ENCODE data around the gene C1QTNF5. TPM values are rescaled to one million over a fixed set of nuclear protein-coding genes. Genes with fewer than 3 reads are reported as not detected.
A peak's percentile ranks its signal among the peaks of the same experiment; 100 is the strongest.

Gene C1QTNF5
- total RNA-seq, 4 donors from 2014 or later = 12.5 to 55.2 (median 34.1) TPM

DNA sequence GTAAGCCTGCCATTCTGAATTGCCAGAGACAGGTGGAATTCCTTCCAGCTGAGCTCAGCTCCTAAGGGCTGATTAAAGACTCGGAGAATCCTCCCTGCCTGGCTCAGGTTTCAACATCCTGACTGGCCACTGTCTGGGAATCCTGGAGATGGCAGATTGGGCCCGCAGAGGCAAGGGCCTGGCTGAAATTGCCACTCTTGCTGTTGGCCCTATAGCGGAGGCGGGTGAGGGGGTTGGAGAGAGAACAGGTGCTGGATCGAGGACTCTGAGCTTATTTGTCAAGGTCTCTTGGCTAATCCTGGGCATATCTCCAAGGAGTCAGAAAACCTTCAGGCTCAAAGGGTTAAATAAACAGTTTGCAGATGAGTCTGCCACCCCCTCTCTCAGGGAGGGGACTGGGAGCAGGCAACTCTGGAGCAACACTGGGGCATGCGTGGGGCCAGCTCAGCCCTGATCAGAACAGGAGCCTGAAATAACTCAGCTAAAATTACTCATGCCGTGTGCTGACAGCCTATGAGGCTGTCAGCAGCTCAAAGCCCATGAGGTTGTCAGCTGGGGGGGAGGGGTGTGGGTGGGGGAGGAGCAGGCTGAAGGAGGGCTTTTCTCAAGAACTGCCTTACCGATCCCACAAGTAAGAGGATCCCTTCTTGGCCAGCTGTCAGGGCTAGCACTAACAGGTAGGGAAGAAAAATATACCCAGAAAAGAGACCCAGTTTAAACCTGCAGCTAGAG lies 20.5 kb upstream of the C1QTNF5 start:
- Histone ChIP-seq H3K27me3 (peaks cover 0 to 4% of the 10 kb centered on the region in 2 donors), H3K4me3 (no peak overlapping the region), H3K4me1 (peaks cover 0 to 62% (median 17%) of the 10 kb centered on the region in 4 donors), H3K27ac (peak overlapping the region; percentile 51 to 89 (median 77)), H3K36me3 (peaks cover 0 to 29% (median 0%) of the 10 kb centered on the region in 3 donors), H3K9me3 (no peaks in the 10 kb centered on the region)
- TF ChIP-seq, protein P1, sequence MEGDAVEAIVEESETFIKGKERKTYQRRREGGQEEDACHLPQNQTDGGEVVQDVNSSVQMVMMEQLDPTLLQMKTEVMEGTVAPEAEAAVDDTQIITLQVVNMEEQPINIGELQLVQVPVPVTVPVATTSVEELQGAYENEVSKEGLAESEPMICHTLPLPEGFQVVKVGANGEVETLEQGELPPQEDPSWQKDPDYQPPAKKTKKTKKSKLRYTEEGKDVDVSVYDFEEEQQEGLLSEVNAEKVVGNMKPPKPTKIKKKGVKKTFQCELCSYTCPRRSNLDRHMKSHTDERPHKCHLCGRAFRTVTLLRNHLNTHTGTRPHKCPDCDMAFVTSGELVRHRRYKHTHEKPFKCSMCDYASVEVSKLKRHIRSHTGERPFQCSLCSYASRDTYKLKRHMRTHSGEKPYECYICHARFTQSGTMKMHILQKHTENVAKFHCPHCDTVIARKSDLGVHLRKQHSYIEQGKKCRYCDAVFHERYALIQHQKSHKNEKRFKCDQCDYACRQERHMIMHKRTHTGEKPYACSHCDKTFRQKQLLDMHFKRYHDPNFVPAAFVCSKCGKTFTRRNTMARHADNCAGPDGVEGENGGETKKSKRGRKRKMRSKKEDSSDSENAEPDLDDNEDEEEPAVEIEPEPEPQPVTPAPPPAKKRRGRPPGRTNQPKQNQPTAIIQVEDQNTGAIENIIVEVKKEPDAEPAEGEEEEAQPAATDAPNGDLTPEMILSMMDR (IDR thresholded peaks at IDR 0.05) = no peak
- TF ChIP-seq EP300 (IDR thresholded peaks at IDR 0.05) = peak in 1 of 2 donors; percentile 48
- no peak for TF ChIP-seq POLR2A (IDR thresholded peaks at IDR 0.05)
- 40 to 50% methylated on average over 8 of the region's 8 CpGs for WGBS, 2 donors
- no peak for DNase-seq (ENCODE audit: low spot score in 2 of 2)

DNA sequence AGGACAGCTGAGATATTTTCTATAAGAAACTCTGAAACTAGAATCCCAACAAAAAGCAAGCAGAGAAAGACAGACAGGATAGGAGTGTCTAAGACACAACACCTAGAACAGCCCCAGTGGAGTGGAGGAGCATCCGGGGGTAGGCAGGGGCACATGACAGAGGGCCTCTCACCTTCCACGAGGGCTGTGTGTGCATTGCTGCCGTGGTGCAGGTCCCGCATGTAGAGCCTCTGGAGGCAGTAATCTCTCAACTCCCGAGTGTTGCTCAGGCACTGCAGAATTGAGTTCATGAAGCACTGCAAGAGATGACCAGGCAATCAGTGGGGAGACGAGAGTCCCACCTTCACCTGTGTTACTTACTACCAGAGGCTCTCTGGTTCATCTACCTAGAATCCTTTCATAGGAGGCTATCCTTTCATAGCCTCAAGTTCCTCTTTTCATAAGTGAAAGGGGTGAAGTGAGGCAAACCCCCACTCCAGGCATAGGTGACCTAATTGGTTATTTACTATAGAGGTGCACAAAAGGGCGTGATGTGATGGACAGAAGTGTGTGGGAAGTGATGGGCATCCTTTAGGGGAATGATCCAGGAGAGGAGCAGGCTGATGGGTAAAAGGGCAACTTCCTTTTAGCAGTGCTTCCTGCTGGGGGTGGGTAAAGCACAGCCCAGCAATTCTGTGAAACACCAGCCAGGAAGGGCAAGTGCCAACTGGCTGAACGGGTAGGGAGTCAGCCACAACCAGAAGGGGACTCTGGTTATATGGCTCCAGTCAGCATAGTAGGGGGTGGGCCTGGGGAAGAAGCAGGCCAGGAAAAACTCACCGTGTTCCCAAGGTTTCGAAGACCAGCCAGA lies 18.9 kb upstream of the C1QTNF5 start:
- TF ChIP-seq, protein P1 (IDR thresholded peaks at IDR 0.05) = no peak
- TF ChIP-seq POLR2A (IDR thresholded peaks at IDR 0.05) (no peak), EP300 (IDR thresholded peaks at IDR 0.05) (no peak)
- Histone ChIP-seq H3K9me3 (no peaks in the 10 kb centered on the region), H3K27ac (no peak overlapping the region), H3K4me3 (no peak overlapping the region), H3K27me3 (no peaks in the 10 kb centered on the region), H3K36me3 (peaks cover 0 to 29% (median 0%) of the 10 kb centered on the region in 3 donors), H3K4me1 (peaks cover 0 to 53% (median 12%) of the 10 kb centered on the region in 4 donors)
- 82 to 86% methylated on average over 10 of the region's 10 CpGs for WGBS, 2 donors
- no peak for DNase-seq (ENCODE audit: low spot score in 2 of 2)

DNA sequence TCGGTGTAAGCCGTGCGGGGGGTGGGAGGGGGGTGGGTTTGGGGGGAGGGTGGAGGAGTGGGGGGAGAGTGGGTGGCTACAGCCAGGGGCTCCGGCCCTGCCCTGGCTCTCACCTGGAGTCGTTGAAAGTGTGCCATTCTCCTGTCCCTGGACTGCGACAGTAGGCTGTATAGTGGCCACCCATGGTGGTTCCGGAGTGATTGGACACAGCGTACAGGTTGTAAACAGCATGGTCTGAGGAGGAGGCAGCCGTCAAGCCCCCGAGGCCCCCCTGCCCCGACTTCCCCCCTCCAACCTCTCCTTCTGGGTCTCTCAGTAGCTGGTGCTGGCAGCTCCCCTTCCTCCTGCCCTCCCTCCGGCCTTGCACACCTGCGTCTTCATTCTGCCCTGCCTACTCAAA lies 16.4 kb upstream of the C1QTNF5 start:
- H3K27ac ChIP-seq = peak overlapping the region; percentile 28 to 84 (median 63)
- H3K27me3 ChIP-seq = no peaks in the 10 kb centered on the region
- no peak for DNase-seq (ENCODE audit: low spot score in 2 of 2)
- WGBS, 2 donors = 37 to 45% methylated on average over 9 to 13 of the region's 13 CpGs
- TF ChIP-seq, protein P1 (IDR thresholded peaks at IDR 0.05) = no peak
- TF ChIP-seq POLR2A (IDR thresholded peaks at IDR 0.05) = no peak
- H3K4me1 ChIP-seq = peaks cover 0 to 37% (median 6%) of the 10 kb centered on the region in 4 donors
- peak overlapping the region; percentile 28 to 54 (median 38) for H3K4me3 ChIP-seq
- peaks cover 0 to 29% (median 0%) of the 10 kb centered on the region in 3 donors for H3K36me3 ChIP-seq
- no peaks in the 10 kb centered on the region for H3K9me3 ChIP-seq

DNA sequence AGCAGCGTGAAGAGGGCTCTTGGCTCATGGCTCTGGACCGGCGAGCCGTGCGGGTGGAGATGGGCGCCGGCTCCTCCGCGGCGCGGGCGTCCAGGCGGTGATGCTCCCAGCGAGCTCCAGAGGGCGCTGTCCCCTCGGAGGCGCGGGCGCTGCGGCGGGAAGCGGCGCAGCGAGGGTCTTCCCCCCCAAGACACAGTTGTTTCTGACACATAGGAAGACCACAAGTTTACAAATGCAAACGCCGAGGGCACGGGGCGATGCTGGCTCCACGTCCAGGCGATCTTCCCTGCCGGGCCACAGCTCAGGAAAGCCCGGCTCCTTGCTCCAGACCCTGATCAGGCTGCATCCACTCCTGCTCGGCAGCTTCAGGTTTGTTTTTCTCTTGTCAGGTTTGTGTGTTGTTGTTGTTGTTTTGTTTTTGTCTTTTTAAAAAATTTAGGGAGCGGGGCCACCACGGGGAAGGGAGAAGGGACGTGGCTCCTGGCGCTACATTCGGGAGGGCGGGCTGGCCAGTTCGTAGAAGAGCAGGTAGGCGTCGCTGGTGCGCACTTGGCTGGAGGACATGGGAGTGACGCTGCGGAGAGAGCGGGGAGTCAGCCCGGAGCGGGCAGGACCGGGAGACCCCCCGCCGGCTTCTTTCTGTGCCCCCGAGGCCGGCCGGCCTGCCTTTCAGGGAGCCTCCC lies 15.8 kb upstream of the C1QTNF5 start:
- H3K4me1 ChIP-seq = peaks cover 0 to 31% (median 4%) of the 10 kb centered on the region in 4 donors
- TF ChIP-seq POLR2A (IDR thresholded peaks at IDR 0.05) (no peak), EP300 (IDR thresholded peaks at IDR 0.05) (peak in 1 of 2 donors; percentile 66)
- TF ChIP-seq, protein P1 (IDR thresholded peaks at IDR 0.05) = peak; percentile 84 to 97 (median 89)
- peak overlapping the region; percentile 28 to 54 (median 38) for H3K4me3 ChIP-seq
- peak; percentile 64 to 80 for DNase-seq (ENCODE audit: low spot score in 2 of 2)
- no peaks in the 10 kb centered on the region for H3K27me3 ChIP-seq
- no peaks in the 10 kb centered on the region for H3K9me3 ChIP-seq
- peak overlapping the region; percentile 28 to 84 (median 63) for H3K27ac ChIP-seq
- 2 to 6% methylated on average over 37 to 52 of the region's 54 CpGs for WGBS, 2 donors
- H3K36me3 ChIP-seq = peaks cover 0 to 29% (median 0%) of the 10 kb centered on the region in 3 donors
